ENCODE data around the gene MELTF.

The MELTF gene

DNA sequence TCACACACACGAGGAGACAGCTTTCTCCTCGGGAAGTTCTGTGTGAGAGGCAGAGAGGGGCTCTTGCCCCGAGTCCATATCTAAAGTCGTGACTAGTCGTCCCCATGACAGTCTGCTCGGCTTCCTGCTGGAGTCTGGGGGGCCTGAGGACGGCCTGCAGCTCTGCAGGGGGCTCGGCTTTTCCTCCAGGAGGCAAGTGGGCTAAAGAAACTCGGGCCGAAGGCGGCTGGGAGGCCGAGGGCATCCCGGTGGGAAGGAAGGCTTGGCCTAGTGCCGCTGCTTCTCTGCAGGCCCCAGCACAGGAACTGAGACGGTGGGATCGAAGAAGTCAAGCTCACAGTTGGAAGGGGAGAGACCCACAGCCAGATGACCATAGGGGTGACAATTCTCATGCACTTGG, 35.6 kb downstream of the MELTF start:
- DNase-seq (ENCODE audit: low read depth in 2 of 2): no peak

- DNase-seq (ENCODE audit: low read depth in 2 of 2): no peak
These were observed 37.1 kb downstream of the MELTF start for GRCh38 chr3:196992461-196993065.

- no peak for DNase-seq (ENCODE audit: low read depth in 2 of 2)
These were observed 37.8 kb downstream of the MELTF start for GRCh38 chr3:196991581-196992460.

- DNase-seq (ENCODE audit: low read depth in 2 of 2): no peak
These were observed 39.0 kb downstream of the MELTF start for GRCh38 chr3:196990601-196991007.

DNA sequence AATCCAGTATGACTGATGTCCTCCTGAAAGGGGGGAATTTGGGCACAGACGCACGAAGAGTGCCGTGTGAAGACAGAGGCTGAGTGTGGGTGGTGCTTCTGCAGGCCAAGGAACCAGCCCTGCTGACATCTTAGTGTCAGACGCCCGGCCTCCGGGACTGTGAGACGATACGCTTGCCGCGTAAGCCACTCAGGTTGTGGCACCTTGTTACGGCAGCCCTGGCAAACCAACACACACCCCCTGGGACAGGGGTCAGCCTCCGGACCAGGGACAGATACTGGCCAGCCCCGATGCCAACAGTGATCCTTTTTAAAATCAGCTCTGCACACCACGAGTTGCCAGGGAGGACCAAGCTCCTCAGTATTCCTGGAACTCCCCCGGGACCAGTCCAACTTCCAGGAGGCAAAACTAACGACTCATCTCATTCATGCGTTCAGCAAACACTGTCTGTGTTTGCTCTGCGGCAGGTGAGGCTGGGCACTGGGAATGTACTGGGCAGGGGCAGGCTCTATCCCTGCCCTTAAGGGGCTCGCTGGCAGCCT, 39.8 kb downstream of the MELTF start:
- DNase-seq (ENCODE audit: low read depth in 2 of 2): no peak

GRCh38 chr3:196988241-196989029, 41.2 kb downstream of the MELTF start:
- DNase-seq (ENCODE audit: low read depth in 2 of 2): no peak

DNA sequence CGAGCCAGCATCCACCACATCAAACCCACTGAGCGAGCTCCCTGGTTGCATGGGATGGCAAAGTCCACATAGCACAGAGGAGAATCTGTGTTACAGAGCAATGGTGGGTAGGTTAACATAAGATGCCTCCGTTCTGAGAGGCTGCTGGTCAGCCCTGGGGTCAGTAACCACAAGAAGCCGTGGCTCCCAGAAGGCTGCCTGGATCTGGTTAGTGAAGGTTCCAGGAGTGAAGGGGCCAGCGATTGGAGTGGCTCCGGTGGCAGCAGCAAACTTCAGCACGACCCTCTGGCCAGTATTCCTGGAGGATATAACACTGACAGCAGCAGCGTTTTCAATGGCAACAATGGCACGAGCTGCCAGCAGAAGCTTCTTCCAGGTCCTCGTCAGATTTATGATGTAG, 42.6 kb downstream of the MELTF start:
- no peak for DNase-seq (ENCODE audit: low read depth in 2 of 2)

DNA sequence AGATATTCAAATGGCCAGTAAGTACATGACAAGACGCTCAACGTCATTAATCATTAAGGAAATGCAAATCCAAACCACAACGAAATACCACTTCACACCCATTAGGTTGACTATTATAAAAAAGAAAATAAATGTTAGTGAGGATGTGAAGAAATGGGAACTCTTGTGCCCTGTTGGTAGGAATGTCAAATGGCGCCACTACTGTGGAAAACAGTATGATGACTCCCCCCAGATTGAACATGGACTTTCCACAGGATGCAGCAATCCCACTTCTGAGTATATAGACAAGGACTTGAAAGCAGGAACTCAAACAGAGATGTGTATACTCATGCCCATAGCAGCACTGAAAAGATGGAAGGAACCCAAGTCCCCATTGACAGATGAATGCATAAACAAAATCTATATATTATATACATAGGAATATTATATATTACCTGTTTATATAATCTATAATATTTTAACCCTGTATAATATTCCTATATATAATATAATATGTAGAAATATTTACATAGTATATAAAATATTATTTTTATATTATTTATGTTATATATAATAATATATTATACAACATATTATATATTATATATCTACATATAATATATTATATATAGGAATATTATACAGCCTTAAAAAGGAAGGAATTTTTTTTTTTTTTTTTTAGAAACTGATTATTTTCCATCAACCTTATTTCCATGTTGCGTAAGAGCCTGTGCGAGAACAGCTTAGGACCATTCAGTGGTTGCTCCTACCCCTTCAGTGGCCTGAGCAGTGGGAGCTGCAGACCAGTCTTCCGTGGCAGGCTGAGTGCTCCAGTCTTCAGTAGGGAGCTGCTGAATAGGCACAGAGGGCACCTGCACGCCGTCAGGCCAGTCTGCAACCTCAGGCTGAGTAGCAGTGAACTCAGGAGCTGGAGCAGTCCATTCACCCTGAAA, 43.4 kb downstream of the MELTF start:
- DNase-seq (ENCODE audit: low read depth in 2 of 2): no peak

DNA sequence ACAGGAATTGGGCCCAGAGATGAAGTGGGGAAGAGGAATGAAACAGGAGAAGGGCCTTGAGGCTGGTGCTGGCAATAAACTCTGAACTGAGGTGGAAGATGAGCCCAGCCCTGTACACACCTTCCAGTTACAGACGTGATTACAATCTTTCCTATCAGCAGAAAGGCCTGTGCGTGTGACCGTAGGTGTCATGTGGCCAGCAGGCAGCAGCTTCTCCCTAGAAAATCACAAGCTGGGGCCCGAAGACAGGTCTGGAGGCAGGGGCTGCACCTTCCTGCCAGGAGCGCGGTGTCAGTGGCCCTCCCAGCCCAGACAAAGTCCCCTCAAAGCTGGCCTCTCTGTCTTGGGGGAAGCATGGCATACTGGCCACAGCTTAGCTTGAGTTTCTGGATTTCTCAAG, 44.3 kb downstream of the MELTF start:
- DNase-seq (ENCODE audit: low read depth in 2 of 2): no peak

DNA sequence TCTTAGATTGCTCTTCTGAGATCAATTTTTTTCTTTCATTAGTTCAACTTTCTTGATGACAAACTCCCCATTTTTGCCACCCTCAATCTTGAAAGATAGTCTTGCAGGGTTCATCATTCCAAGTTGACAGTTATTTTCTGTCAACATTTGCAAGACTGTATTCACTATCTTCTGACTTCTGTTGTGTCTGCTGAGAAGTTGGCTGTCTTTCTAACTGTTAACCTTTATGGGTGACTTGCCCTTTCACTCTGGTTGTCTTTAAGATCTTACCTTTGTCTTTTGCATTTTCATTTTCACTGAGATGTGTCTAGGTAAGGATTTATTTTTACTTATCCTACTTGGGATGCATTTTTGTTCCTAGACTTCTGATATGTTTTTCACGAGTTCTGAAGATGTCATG, 46.4 kb downstream of the MELTF start:
- no peak for DNase-seq (ENCODE audit: low read depth in 2 of 2)

- no peak for DNase-seq (ENCODE audit: low read depth in 2 of 2)
These were observed 48.0 kb downstream of the MELTF start for GRCh38 chr3:196981657-196982056.

GRCh38 chr3:196979545-196979944, 50.1 kb downstream of the MELTF start:
- no peak for DNase-seq (ENCODE audit: low read depth in 2 of 2)

GRCh38 chr3:196976941-196977340, 52.7 kb downstream of the MELTF start:
- no peak for DNase-seq (ENCODE audit: low read depth in 2 of 2)

DNA sequence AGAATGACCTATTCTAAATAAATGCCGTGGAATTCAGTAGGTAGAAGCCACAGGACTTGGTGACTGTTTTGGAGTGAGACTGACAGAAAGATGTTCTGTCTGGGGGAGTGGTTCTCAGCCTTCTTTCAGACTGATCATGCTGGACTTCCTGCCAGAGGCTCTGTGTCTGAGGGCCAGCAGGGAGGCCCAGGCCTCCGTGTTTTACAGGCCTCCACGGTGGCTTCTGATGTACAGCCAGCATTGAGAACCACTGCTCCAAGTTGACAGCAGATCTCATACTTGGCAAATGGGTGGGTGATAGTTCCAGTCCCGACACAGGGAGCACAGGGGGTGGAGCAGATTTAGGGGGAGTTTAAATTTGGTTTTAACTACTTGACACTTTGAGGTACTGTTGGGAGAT, 54.3 kb downstream of the MELTF start:
- DNase-seq (ENCODE audit: low read depth in 2 of 2): no peak

DNA sequence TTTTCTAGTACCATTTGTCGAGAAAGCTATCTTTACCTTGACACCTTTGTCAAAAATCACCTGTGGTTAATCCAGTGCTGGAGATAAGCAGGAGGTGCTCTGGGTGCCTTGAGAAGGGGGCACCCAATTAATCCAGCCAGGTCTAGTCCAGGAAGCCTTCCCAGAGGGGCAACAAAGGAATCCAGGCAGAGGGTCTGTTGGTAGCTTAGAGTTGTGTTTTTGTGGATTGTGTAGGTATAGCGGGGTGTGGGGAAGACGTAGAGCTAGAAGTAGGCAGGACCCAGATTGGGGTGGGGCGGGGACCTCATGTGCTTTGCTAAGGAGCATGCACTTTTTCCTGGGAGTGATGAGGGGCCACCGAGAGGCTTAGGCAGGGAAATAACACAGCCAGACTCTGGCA, 55.0 kb downstream of the MELTF start:
- DNase-seq (ENCODE audit: low read depth in 2 of 2): no peak

DNA sequence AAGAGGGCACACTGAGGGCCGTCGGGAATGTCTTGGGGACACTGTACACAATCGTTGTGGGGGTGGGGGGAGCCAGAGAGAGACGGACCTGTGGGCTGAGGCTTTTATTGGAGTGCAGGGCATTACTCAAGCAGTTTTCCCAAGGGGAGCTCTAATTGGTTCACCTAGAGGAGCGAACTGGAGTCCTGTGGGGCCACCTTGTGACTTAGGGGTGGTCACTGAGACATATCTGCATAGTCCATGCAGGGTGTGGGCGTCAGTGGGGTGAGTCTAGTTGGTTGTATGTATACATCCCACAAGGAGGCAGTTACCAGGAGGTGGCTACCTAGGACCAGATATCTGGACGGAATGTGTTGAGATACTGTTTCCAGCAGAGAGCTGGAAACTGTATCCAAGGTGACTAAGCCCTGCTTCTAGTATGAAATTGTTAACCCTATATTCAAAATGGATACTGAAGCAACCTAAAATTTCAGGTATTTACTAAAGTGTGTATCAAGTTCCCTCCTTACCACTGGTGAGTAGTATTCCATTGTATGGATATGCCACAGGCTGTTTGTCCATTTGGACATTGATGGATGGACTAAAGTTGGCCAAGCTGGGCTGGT, 58.4 kb downstream of the MELTF start:
- no peak for DNase-seq (ENCODE audit: low read depth in 2 of 2)

DNA sequence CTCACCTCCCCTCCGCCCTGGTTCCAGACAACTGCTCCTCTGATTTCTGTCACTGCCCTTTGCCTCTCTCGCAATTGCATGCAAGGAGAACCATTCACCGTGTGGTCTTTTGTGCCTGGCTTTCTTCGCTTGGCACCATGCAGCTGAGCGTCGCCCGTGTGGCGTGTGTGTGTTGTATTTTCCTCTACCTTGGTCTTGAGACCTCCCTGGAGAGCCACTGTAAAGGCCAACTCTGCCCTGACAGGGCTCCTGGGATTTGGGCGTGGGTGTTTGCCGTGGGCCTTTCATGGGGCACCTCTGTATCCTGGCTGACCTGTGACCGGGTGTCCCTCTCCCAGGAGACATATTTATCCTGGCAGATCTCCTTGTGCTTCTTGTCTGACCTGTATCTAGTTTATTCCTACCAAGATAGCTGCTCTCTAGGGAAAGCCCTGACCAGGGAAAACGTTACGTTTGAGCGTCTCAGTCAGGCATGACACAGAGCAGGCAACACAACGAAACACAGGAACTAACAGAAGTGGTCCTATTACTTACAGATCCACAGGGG, 59.0 kb downstream of the MELTF start:
- DNase-seq (ENCODE audit: low read depth in 2 of 2): no peak

DNA sequence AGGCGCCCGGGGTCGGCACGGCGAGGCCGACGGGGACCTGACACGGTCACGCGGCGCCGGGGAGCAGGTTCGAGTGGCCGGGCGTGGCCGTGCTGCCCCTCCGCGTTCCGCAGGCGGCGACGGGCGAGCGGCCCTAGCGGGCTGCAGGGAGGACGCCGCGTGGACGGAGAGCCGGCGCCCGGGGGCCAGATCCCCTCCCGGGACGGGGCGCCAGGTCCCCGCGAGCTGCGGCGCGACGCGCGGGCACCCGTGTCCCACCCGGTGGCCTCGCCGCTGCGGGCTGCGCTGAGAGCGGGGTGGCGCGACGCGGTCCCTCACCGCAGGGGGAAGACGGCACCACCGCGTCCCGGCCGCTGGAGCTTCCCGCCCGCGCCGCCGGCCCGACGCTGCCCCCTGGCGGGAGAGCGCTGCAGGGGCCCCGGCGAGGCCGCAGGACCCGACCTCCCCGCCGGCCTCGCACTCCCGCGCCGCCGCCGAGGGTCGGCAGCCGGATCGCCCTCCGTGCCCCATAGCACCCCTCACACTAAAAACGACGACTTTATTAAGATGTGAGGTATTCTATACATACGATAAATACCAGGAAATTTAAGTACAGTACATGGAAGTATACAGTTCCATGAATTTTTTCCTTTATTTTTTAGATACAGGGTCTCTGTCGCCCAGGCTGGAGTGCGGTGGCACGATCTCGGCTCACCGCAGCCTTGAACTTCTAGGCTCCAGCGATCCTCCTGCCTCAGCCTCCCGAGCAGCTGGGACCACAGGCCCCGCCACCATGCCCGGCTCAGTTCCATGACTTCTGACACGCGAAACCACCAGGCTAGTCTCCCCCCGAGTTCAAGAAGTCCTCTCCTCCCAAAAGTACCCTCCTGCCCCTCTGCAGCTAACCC, 59.7 kb downstream of the MELTF start:
- no peak for DNase-seq (ENCODE audit: low read depth in 2 of 2)

- DNase-seq (ENCODE audit: low read depth in 2 of 2): no peak
These were observed 60.4 kb downstream of the MELTF start for GRCh38 chr3:196969134-196969659.
